Measurements from ENCODE around the gene SMIM8.
"Not testable (repeated sequence)": the region's sequence is repeated elsewhere in the genome, so short reads cannot be mapped to it uniquely, and the experiment has no call there.

SMIM8 gene, protein sequence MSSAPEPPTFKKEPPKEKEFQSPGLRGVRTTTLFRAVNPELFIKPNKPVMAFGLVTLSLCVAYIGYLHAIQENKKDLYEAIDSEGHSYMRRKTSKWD

DNA sequence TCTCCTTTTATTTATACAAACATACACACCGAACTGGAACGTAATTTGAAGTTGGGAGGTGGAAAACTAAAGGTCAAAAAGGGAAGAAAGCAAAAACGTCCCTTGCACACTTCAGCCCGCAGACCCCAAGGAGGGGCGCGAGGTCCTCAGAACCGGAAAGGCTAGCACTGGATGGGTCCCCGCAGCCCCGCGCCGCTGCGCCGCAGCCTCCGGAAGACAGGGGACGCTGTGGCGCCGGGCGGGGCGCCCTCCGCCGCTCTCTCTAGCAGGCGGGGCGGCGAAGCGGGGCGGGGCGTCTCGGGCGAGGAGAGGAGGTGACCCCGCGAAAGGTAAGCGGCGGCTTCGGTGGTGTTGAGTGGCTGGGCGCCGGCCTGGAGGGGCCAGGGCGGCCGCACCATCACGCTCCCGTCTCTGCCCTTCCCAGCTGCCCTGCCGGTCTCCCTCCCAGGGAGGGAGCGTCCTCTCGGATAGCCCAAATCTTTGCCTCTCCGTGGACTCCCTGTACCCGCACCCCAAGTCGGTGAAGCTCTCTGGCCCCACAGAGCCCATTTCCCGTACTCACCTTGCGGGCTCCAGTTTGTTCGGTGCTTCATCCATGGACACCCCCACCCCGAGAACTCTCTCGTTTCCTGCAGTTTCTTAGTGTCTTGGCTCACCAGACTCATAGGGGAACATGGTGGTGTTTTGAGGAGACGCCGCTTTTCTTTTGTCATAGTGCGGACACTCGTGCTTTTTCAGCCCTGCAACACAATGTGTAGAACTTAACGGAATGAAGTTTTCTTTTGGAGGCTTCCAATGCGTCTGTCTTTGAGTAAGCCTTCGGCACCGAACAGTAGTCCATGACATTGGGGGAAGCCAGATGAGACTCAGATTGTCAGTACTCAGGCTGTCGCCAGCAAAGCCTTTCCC is at the start of gene SMIM8:
Gene SMIM8 (plus strand): TSS at position 285 of the 909 bp plus-strand sequence. CDS start 14,444 bp downstream, outside the sequence.
- DNase-seq (ENCODE audit: low spot score), result peak; percentile 65

DNA sequence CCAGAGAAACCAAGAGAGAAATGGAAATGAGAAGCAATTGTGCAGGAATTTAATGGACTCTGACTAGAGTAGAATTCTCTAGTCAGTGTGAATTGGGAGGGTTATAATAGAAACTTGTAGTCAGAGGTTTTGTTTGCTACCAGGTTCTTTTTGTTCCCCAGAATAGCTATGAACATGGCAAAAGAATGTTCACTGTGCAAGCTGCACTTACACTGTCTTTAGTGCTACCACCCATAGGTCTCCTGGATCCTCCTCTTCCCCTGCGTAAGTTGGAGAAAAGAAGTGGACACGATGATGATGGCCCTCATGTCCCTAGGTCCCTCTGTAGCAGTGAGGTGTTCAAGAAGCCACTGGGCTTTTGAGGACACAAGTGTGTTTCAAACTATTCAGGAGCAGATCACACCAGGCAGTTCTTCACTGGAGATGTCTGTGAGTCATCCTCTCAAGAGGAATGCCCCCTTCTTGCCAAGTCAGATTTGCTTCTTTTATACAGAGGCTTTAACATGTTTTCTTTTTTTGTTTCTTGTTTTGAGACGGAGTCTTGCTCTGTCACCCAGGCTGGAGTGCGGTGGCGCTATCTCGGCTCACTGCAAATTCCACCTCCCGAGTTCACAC is 47.6 kb upstream of the SMIM8 start:
- no peak for DNase-seq (ENCODE audit: low spot score)

DNA sequence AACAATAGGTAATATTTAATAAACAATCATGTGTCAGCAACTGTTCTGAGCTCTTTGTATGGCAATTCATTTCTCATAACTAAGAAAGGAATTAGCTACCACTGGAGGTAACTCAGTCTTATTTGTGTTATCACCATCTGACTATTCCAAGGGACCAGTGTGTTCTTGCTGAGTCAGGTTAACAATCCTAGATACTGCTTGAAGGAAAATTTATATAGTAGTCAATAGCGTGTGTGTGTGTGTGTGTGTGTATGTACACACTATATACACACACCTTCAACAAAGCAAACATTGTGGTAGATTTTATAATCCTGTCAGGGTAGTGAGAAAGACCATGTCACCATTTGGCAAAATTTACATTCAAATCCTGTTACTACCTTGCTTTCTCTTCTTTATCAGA is 45.8 kb upstream of the SMIM8 start:
- DNase-seq (ENCODE audit: low spot score), result no peak

DNA sequence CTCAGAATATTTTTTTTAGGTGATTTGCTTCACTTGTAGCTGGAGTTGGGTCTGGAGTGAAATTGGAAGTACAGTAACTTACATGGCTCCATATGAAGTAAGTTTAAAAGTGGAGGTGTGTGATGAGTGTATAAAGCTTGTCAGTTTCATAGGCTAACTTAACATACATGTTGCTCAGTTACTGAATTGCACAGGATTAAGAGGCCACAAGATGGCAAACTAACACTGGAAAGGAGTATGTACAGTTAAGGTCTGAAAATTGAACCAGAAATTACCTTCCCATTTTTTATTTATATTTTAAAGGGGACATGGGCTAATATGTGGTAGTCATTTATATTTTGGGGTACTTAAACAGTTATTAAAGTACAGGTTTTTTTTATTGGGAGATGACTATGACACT is 45.3 kb upstream of the SMIM8 start:
- no peak for DNase-seq (ENCODE audit: low spot score)

DNA sequence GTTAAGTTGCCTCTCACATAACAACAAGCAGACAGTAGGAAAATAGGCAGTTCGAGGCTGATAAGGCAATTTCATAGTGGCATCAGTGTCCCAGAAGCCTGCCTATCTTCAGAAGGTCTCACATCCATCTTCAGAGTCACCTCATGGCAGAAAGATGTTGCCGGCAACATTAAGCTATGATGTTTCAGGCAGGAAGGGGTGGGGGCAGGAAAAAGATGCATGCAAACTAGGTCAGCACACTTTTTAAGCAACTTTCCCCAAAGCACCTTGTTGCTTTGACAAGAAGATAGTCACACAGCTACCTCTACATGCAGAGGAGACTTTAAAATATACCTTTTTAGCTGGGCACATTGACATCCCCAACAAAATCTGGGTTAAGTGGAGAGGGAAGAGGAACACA is 43.2 kb upstream of the SMIM8 start:
- no peak for DNase-seq (ENCODE audit: low spot score)

DNA sequence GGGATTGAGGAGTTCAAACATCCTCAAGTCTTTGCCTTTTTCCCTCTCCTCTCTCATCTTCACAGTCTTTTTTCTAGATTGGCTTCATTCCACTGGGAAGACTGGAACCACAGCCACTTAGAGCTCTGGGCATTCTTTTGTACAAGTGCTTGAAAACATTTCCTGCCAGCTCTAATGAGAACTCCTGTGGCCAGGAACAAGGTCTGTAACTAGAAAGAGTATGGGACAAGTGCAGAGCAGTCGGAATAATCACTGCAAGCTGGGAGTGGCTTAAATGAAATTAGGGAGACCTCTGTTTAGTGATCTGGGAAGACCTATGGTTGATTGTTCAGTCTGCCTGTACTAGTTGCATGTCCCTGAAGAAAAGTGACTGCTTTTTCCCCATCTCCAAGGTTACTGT is 41.0 kb upstream of the SMIM8 start:
- DNase-seq (ENCODE audit: low spot score), result no peak

DNA sequence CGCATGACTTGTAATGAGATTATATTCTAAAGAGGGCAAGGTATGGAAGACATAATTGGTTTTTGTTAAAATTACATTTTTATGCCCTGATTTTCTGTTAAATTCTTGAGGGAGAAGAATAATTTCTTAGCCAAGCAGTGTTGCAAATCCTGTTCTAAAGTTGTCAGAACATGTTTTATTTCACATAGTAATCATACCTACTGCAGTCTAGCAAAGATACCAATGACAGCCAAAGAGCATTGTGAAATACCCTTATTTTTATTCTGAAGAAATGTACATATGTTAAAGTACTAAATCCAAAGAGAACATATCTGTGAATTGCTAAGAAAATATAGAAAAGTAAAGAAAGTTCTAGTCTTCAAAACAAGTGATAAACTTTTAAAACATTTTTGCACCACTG is 39.6 kb upstream of the SMIM8 start:
- no peak for DNase-seq (ENCODE audit: low spot score)

DNA sequence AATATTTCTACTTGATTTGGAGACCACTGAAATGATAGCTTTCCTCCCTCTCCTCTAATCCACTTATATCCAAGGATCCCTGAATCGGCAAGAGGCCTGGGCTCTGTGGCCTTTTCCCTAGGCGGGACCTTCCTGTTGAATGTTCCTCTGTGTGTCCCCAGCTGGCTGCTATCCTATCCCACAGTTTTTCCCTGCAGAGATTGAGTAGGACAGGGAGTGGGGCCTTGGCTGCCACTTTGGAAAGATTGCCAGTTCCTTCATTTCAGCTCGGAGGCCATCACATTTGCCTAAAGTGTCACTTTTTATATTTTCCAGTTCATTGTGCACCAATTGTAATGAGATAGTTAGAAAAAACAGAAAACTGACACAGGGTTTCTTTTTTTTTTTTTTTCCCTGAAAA is 38.9 kb upstream of the SMIM8 start:
- no peak for DNase-seq (ENCODE audit: low spot score)

DNA sequence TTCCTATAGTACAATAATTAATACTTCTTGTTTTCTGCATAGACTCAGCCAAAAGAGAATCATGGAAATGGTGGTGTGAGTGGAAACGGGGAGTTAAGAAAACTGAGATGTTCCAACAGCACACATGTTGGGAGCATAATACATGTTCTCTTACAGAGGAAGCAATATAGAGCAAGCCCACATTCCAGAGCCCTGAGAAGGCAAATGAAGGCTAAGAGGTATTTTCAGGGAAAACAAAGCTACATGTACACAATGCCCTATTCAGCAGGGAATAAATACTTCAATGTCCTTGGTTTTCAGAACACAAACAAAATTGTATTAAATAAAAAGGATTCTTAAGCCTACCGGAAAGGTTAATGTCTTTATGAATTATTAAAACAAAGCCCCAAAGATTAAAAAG is 35.1 kb upstream of the SMIM8 start:
- no peak for DNase-seq (ENCODE audit: low spot score)

DNA sequence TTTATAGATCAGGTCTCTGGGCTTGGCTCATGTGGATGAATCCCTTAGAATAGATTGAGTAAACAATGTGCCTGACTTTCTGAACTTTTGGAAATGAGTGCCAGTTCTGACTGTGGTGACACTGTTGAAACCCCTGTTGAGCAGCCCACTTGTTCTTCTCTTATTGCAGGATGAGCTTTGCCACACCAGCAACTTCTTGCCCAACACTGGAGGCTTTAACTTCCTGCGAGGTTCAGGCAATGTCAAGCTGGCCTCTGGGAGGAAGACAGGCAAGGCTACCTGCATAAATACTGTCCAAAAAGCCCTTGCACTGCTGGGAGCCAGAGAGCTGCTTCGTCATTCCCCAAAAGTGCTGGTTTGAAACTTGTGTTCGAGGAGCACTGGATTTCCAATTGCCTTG is 32.8 kb upstream of the SMIM8 start:
- DNase-seq (ENCODE audit: low spot score), result no peak

DNA sequence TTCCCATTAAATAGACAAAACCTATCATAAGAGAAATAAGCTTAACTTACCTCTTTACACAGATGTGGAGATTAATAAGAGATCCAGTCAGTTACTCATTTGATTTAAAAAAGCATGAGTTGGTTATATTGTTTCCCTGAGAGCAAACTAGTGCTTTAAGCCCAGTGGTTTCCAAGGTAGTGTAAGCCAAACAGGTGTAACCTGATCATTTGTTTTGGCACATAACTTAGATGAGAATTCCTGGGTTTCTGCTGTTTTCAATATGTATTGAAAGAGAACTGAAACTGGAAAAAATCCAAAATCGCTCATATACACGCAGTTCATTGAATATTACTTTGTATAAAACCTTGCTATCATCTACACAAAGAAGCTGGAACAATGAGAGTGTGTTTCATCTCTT is 30.5 kb upstream of the SMIM8 start:
- DNase-seq (ENCODE audit: low spot score), result no peak

DNA sequence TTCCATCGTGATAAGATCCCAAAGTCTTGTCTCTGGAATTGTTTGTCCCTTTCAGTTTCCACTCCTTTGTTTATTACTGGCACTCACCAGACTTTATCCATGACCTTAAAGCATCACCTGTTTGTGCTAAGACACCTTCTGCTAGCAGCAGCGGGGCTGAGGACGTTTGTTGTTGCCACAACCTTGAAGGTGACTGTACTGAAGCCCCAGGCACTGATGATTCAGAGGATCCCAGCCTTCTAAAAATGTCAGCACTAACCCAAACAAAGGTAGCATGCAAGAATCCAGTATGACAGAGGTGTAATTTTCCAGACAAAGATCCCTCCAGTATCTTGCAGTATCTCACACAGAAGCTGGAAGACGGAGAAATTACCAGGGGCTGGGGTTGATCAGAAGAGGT is 28.9 kb upstream of the SMIM8 start:
- no peak for DNase-seq (ENCODE audit: low spot score)

DNA sequence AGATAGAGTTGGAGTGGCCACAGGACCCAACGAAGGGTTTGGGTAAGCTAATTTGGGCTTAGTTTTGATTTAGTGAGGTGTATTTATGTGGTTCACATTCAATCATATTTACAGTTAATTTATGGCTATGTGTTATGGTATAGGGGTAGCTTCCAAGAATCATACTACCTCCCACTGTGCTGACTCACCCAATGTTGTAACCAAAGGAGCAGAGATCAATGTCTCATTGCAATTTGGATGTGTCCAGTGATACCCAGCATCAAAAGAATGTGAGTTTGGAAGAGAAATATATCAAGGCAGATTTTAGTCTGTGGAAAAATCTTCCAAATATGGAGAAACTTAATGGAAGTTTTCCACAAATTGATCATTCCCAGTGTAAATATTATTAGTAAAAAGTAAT is 25.3 kb upstream of the SMIM8 start:
- no peak for DNase-seq (ENCODE audit: low spot score)

DNA sequence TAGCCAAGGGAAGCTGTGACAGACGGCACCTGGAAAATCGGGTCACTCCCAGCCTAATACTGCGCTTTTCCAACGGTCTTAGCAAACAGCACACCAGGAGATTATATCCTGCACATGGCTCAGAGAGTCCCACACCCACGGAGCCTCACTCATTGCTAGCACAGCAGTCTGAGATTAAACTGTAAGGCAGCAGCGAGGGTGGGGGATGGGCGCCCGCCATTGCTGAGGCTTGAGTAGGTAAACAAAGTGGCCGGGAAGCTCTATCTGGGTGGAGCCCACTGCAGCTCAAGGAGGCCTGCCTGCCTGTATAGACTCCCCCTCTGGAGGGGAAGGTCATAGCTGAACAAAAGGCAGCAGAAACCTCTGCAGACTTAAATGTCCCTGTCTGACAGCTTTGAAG is 21.1 kb upstream of the SMIM8 start:
- DNase-seq (ENCODE audit: low spot score), result not testable (repeated sequence)

DNA sequence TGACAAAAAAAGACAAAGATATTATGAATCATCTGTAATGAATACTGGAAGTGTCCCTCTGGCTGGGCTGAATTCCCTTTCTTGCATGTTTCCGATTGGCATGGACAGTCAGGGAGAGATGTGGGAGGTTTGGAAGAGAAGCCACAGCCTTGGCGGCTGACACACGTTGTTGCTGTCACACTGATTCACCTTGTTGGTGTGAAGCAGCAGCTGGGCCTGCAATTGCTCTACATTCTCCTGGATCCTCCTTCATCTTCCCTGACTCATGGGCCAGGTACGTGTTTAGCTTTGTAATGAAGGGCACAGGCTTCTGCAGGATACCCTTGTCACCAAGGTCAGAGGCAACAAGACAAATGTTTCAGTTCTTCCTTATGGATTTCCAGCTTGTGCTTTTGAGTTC is 13.4 kb upstream of the SMIM8 start:
- DNase-seq (ENCODE audit: low spot score), result no peak

DNA sequence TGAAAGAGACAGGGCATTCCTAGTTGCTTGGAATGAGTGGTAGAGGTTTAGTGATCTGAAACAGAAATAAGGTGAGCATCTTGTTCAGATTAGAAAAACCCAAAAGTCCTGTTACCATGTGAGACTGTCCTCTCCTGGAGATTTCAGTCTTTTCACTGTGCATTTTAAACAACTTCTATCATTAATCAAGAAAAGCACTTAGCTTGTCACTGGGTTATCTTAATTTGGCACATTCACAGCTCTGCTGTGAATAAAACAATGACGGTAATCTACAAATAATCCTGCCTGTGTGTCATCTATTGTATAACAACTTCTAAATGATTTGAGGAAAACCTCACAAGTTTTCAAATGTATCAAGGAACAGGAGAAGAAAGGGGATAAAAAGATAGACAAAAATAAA is 9.5 kb upstream of the SMIM8 start:
- no peak for DNase-seq (ENCODE audit: low spot score)

DNA sequence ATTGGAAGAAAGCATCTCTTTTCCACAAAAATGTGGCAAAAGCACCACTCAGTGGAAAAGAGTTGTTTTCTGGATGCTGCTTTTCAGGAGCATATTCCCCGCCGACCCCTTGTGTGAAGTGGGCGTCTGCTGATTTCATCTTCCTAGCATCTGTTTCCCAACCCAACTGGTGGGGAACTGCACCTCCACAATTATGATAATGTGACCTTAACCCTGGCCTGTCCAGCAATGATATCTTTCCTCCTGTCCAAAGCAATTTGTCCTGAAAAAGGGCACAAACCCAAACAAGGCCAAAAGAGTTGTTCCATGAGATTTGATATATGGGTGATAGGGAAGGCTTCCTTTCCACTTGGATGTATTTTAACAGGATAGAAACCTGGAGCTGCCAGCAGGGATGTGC is 7.3 kb upstream of the SMIM8 start:
- DNase-seq (ENCODE audit: low spot score), result no peak

DNA sequence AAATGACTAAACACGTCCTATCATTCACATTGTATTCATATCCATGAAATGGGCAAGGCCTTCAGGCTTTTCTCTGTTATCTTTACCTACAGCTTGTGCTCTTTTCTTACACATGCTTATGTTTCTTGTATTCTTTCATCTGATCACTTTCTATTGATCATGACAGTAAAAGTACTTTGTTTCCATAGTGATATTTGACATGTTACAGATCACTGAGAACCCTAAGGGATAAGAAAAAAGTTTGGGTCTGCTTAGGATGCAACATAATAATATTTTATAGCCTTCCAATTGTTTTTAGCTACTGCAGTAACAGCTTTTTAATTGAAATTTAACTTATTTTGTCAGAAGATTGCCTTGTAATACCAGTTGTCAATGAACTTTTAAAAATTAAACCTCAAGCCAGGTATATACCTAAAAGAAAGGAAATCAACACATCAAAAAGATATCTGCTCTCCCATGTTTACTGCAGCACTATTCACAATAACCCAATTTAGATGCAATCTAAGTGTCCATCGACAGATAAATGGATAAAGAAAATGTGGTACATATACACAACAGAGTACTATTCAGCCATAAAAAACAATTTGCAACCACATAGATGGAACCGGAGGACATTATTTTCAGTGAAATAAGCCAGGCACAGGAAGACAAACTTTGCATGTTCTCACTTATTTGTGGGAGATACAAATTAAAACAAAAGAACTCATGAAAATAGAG is 3.0 kb upstream of the SMIM8 start:
- no peak for DNase-seq (ENCODE audit: low spot score)

DNA sequence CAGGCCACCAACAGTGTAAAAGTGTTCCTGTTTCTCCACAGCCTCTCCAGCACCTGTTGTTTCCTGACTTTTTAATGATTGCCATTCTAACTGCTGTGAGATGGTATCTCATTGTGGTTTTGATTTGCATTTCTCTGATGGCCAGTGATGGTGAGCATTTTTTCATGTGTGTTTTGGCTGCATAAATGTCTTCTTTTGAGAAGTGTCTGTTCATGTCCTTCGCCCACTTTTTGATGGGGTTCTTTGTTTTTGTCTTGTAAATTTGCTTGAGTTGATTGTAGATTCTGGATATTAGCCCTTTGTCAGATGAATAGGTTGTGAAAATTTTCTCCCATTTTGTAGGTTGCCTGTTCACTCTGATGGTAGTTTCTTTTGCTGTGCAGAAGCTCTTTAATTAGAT is 1.5 kb downstream of the SMIM8 start:
- not testable (repeated sequence) for DNase-seq (ENCODE audit: low spot score)

DNA sequence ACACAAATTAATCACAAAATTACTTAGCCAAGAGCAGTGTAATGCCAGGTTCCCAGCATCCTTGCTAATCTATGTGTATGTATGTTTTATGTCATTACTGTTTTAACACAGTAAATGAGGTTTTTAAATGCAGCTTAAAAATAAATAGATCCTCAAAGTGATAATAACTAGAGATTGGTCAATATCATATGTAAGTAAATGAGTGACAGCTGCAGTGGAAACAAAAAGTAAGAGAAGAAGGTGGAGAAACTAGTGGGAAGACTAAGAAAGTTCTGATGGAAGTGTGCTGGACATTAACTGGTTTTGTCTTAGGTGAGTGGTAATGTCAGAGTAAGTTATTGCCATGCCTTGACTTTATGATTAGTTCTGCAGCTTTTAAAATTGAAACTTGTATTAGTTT is 8.6 kb downstream of the SMIM8 start:
- DNase-seq (ENCODE audit: low spot score), result no peak

DNA sequence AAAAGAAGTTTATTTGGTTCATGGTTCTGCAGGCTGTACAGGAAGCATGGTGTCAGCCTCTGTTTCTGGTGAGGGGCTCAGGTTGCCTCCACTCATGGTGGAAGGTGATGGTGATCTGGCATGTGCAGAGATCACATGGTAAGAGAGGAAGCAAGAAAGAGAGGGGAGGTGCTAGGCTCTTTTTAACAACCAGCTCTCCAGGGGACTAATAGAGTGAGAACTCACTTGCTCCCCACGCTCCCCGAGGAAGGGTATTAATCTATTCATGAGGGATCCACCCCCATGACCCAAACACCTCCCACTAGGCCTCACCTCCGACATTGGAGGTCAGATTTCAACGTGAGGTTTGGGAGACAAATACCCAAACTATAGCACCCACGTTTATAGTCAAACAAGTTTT is 10.6 kb downstream of the SMIM8 start:
- no peak for DNase-seq (ENCODE audit: low spot score)

DNA sequence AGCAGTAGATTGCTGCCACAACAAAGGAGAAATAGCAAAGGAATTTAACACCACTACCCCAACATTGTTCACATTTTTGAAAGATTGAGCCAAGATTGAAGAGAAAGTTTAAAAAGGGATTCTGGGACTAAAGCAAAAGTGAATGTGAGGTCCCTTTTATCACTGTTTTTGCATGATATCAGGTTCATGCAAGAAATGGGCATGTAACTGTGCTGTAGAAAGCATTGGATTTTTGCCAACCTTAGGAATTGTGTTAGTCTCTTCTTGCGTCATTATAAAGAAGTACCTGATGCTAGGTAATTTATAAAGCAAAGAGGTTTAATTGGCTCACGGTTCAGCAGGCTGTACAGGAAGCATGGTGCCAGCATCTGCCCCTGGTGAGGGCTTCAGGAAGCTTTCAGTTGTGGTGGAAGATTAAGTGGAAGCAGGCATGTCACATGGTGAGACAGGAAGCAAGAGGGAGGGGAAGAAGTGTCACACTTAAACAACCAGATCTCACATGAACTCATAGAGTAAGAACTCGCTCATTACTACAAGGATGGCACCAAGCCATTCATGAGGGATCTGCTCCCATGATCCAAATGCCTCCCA is 11.3 kb downstream of the SMIM8 start:
- no peak for DNase-seq (ENCODE audit: low spot score)

Measured in globus pallidus (tissue), 1 donor.